ENCODE data around the gene MYLK2.

- TF ChIP-seq CTCF (IDR thresholded peaks at IDR 0.05) (no peak), POLR2A (IDR thresholded peaks at IDR 0.05) (no peak)
Measured at GRCh38 chr20:31808481-31808880, 10.7 kb upstream of the MYLK2 start.
